PC-3 (cell line): ENCODE measurements around the gene PSG2.
"Not testable (repeated sequence)": the region's sequence is repeated elsewhere in the genome, so short reads cannot be mapped to it uniquely, and the experiment has no call there.

Experiments
- CTCF ChIP-seq: fragments of 300-600 bp; sonication (generic); conservative IDR thresholded peaks from 2 replicates; pipeline ENCODE4 v1.5.1; 2017; ENCODE audit warnings: antibody characterized with exemption, low read depth, mild to moderate bottlenecking, low read length
- EZH2phosphoT487 ChIP-seq: fragments of 300-600 bp; sonication (generic); IDR thresholded peaks from 2 replicates; pipeline ENCODE4 v1.6.1; 2018; ENCODE audit warnings: mild to moderate bottlenecking, antibody characterized with exemption, low read length, borderline replicate concordance

- TF ChIP-seq CTCF, EZH2phosphoT487: not testable (repeated sequence)
Observed at GRCh38 chr19:43127336-43127735, 44.8 kb upstream of the PSG2 start.
